Measurements from ENCODE around the gene SF3B2.
A peak's percentile ranks its signal among the peaks of the same experiment; 100 is the strongest.

SF3B2 gene

GRCh38 chr11:66045177-66045639, 7.0 kb upstream of the SF3B2 start:
- ChIA-PET POLR2A (interaction anchor here (0.7 to 1.2 kb wide), 2 partner anchors 36 to 317 kb away, joined by 3 to 5 read pairs; no protein-coding TSS in a partner anchor), CTCF (interaction anchor here (0.7 to 7.8 kb wide), 40 partner anchors 9 to 343 kb away, joined by 3 to 52 read pairs (median 4); partner anchors contain the start of genes BANF1, CATSPER1, CCDC85B and CST6)
- peak; percentile 92 for TF ChIP-seq CTCF (IDR thresholded peaks at IDR 0.05; ENCODE audit: control extremely low read depth, extremely low read depth, low read depth, missing control alignments)
- DNase-seq (ENCODE audit: extremely low spot score): peak; percentile 91

DNA sequence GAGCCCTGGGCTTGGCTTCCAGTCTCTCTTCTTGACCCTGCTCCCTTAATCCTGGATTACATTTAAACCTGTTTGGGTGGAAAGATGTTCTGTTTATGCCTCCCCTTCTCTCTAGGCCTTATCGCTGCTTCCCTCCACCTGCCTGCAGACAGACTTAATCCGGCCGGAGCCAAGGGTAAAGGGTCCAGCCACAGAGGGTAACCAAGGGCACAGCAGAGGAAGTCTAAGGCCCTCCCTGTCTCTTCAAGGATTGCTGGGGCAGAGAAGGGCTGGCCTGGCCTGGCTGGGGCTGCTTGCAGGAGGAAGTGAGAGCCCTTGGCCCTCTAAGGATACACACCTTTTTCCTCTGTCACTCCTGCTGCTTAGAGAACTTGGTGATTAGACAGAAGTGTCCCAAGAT, 5.3 kb upstream of the SF3B2 start:
- POLR2A ChIA-PET: no interaction called here
- no peak for DNase-seq (ENCODE audit: extremely low spot score)
- TF ChIP-seq CTCF (IDR thresholded peaks at IDR 0.05; ENCODE audit: control extremely low read depth, extremely low read depth, low read depth, missing control alignments): no peak
- CTCF ChIA-PET: interaction anchor here (1.1 to 7.8 kb wide), 10 partner anchors 8 to 88 kb away, joined by 3 to 52 read pairs (median 18); partner anchors contain the start of genes CST6, PACS1 and SF3B2

DNA sequence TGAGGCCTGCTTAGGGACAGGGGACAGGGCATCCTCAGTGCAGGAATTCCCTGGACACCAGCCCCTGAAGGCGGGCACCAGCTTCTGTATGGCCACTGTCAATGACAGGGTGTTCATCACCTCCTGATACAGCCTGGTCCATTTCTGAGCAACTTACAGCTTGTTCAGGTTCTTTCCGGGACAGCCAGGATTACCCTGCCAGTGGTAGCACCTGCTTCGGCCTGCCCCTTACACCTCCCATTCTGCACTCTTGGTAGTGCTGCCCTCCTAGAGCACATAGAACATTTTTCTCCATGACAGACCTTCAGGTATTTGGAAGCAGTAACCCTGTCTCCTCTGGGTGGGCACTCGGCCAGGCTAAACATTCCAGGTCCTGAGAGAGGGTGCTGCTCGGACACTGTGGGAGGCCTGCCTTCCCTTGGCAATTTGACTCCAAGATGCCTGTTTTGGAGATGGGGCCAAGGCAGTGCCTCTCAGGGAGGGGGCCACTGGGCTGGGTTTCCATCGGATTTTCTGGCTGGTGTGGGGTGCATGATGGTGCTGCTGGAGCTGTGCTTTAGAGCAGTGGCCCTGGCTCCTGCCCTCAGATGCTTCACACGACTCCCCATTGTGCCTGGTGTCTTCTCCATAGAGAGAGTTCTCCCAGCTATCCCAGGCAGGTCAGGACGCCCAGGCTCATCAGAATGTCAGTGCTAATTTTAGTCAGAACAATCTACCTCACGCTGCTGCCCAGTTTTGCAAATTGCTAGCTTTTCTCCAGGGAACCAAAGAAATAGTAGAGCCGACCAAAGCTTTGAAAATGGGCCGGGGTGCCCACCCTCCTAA, 4.4 kb upstream of the SF3B2 start:
- DNase-seq (ENCODE audit: extremely low spot score): no peak
- CTCF ChIA-PET: interaction anchor here (1.0 to 7.8 kb wide), 6 partner anchors 11 to 269 kb away, joined by 3 to 52 read pairs (median 31); partner anchors contain the start of genes CST6 and PACS1
- no peak for TF ChIP-seq CTCF (IDR thresholded peaks at IDR 0.05; ENCODE audit: control extremely low read depth, extremely low read depth, low read depth, missing control alignments)
- POLR2A ChIA-PET: no interaction called here

- POLR2A ChIA-PET: interaction anchor here (1.1 kb wide), 1 partner anchor 10 kb away, joined by 3 read pairs; no protein-coding TSS in a partner anchor
- TF ChIP-seq CTCF (IDR thresholded peaks at IDR 0.05; ENCODE audit: control extremely low read depth, extremely low read depth, low read depth, missing control alignments): no peak
- CTCF ChIA-PET: interaction anchor here (1.0 to 5.7 kb wide), 3 partner anchors 13 to 270 kb away, joined by 3 to 52 read pairs (median 39); partner anchors contain the start of gene PACS1
- DNase-seq (ENCODE audit: extremely low spot score): no peak
Measured at GRCh38 chr11:66048547-66049323, 3.4 kb upstream of the SF3B2 start, which contains the start of gene GAL3ST3. Gene GAL3ST3, minus strand, starts transcription at chr11:66049161. Its CDS starts 3,746 bp downstream, at chr11:66045415.

DNA sequence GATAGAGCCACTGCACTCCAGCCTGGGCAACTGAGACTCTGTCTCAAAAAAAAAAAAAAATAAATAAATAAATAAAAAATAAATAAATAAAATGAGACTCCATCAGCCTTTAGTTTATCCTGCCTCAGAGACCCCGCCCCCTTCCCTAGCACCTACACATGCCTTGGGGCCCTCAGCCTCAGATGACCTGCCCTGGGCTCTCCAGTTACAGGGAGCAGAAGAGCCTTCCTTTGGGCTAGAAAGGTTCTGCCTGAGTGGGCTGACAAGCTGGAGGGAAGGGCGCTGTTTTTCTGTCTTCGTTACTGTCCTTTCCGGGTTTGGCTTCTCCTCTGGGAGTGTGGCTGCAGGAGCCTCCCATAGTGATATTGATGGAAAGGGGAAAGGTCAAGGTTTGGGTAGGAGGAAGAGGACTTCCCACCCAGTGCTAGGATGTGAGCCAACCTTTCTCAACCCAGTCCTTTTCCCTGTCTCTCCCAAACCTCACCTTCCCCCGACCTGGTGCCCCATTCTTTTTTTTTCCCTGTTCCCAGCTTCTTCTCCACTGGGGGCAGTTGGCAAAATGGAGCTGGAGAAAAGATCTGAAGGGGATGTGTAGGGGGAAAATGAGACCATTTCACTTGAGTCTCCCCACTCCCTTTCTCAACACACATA, 1.5 kb upstream of the SF3B2 start:
- CTCF ChIA-PET: interaction anchor here (1.1 to 7.3 kb wide), 4 partner anchors 9 to 166 kb away, joined by 4 to 143 read pairs (median 6); partner anchors contain the start of gene PACS1

More for the DNA sequence above, 1.5 kb upstream of the SF3B2 start:
- DNase-seq (ENCODE audit: extremely low spot score): no peak
- POLR2A ChIA-PET: no interaction called here
- no peak for TF ChIP-seq CTCF (IDR thresholded peaks at IDR 0.05; ENCODE audit: control extremely low read depth, extremely low read depth, low read depth, missing control alignments)
